ENCODE measurements around the gene CEP41. TPM values are rescaled to one million over a fixed set of nuclear protein-coding genes. Genes with fewer than 3 reads are reported as not detected.

CEP41 gene
- total RNA-seq, 1 donor from 2014 or later, result 10.0 TPM

DNA sequence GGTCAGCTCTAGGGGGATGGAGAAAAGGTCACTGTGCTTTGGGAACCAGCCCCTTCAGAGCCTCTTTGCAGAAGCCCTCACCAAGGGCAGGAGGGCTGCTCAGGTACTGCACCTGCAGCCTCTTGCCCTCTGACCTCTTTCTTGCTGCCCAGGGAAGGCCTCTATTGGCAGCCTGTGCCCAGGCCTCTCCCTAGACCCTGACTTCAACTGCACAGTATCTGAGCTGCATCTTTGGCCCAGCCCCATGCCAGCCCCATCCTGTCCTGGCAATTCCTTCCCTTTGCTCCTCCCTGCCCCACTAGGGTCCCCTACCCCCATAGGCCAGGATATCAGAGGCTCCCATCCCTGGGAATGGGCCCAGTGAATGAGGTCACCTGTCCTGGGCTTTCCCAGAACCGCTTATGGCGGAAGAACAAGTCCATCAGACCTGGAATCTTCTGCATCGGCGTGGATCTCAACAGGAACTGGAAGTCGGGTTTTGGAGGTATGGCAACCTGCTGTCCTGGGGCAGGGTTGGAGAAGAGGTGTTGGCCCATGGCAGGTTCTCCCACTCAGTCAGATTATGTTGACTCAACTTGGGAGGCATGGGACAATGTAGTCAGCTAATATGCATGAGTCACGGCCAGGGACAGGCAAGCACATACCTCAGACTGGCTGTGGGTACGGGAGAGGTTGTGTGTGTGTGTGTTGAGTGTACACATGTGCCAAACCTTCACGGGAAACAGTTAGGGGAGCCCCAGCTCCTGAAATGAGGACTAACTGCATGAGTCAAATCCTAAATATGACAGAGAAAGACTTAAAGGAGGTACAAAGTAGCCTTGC is 77.6 kb downstream of the CEP41 start:
- Histone ChIP-seq H3K27me3 (ENCODE audit: low read depth) (no peaks in the 10 kb centered on the region), H3K27ac (no peak overlapping the region), H3K4me3 (no peak overlapping the region), H3K9me3 (peaks cover 13% of the 10 kb centered on the region), H3K36me3 (no peaks in the 10 kb centered on the region), H3K4me1 (no peaks in the 10 kb centered on the region)
- no peak for DNase-seq
- no peak for TF ChIP-seq CTCF (IDR thresholded peaks at IDR 0.05)
- peak in 1 of 2 donors; percentile 44 for ATAC-seq
- intact Hi-C loops (cut with DNase I), result no loop called here

GRCh38 chr7:130362251-130362816 is 78.5 kb downstream of the CEP41 start:
- ATAC-seq, result no peak
- TF ChIP-seq CTCF (IDR thresholded peaks at IDR 0.05), result no peak
- no peak for DNase-seq
- no peaks in the 10 kb centered on the region for H3K4me1 ChIP-seq
- no peaks in the 10 kb centered on the region for H3K27me3 ChIP-seq (ENCODE audit: low read depth)
- H3K9me3 ChIP-seq, result peaks cover 13% of the 10 kb centered on the region
- intact Hi-C loops (cut with DNase I), result no loop called here
- H3K4me3 ChIP-seq, result no peak overlapping the region
- no peak overlapping the region for H3K27ac ChIP-seq
- no peaks in the 10 kb centered on the region for H3K36me3 ChIP-seq

- intact Hi-C loops (cut with DNase I), result no loop called here
- no peaks in the 10 kb centered on the region for H3K36me3 ChIP-seq
- H3K4me3 ChIP-seq, result no peak overlapping the region
- no peaks in the 10 kb centered on the region for H3K27me3 ChIP-seq (ENCODE audit: low read depth)
- no peak for ATAC-seq
- DNase-seq, result no peak
- TF ChIP-seq CTCF (IDR thresholded peaks at IDR 0.05), result no peak
- no peak overlapping the region for H3K27ac ChIP-seq
- peaks cover 13% of the 10 kb centered on the region for H3K9me3 ChIP-seq
- H3K4me1 ChIP-seq, result peaks cover 6% of the 10 kb centered on the region
Measured at GRCh38 chr7:130361681-130362080, 79.1 kb downstream of the CEP41 start.

DNA sequence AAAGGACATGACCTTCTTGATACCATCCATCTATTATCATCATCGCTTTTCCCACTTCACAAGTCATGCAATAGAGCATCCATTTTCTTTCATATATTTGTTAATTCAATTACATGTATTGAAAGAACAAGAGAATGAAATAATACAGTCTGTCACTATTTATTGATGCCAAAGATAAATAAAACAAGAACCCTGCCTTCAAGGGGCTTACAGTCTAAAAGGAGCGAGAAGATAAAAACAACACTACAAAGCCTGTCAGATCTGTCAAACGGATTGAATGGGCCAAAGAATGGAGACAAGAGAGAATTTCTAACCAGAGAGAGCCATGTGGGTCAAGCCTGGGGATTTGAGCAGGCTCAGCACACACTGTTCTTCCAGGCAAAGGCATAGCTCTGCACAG is 80.3 kb downstream of the CEP41 start:
- Histone ChIP-seq H3K27me3 (ENCODE audit: low read depth) (no peaks in the 10 kb centered on the region), H3K4me1 (peaks cover 14% of the 10 kb centered on the region), H3K4me3 (no peak overlapping the region), H3K9me3 (peaks cover 13% of the 10 kb centered on the region), H3K27ac (no peak overlapping the region), H3K36me3 (no peaks in the 10 kb centered on the region)
- no peak for TF ChIP-seq CTCF (IDR thresholded peaks at IDR 0.05)
- no peak for DNase-seq
- no peak for ATAC-seq
- intact Hi-C loops (cut with DNase I), result no loop called here

GRCh38 chr7:130359276-130359857 is 81.4 kb downstream of the CEP41 start:
- DNase-seq (no peak), ATAC-seq (no peak)

More at GRCh38 chr7:130359276-130359857, 81.4 kb downstream of the CEP41 start:
- TF ChIP-seq CTCF (IDR thresholded peaks at IDR 0.05), result no peak
- Histone ChIP-seq H3K4me3 (no peak overlapping the region), H3K27ac (no peak overlapping the region), H3K9me3 (peaks cover 13% of the 10 kb centered on the region), H3K36me3 (no peaks in the 10 kb centered on the region), H3K4me1 (peaks cover 14% of the 10 kb centered on the region), H3K27me3 (ENCODE audit: low read depth) (no peaks in the 10 kb centered on the region)
- intact Hi-C loops (cut with DNase I), result no loop called here

All from lower lobe of right lung (tissue), 2 donors.